Mesothelial cell of epicardium (in vitro differentiated cells): Measurements from ENCODE around the gene MELTF. TPM values are rescaled to one million over a fixed set of nuclear protein-coding genes. Genes with fewer than 3 reads are reported as not detected.
A peak's percentile ranks its signal among the peaks of the same experiment; 100 is the strongest.

Experiments
- DNase-seq, 2 experiments: peaks; one replicate each; pipeline ENCODE4 v3.0.0; 2021; ENCODE audit warnings: low spot score in 2 of 2; ENCODE audit not compliant: unreplicated experiment in 2 of 2
- H3K27ac Mint-ChIP-seq: 2 replicates; pipeline ENCODE4 v1.8.0; 2021; ENCODE audit warnings: mixed read lengths
- H3K27me3 Mint-ChIP-seq: 2 replicates; pipeline ENCODE4 v1.8.0; 2021; ENCODE audit warnings: low read depth, mixed read lengths
- H3K36me3 Mint-ChIP-seq: 2 replicates; pipeline ENCODE4 v1.8.0; 2021; ENCODE audit warnings: mixed read lengths
- H3K4me1 Mint-ChIP-seq: 2 replicates; pipeline ENCODE4 v1.8.0; 2021; ENCODE audit warnings: mixed read lengths
- H3K4me3 Mint-ChIP-seq: 2 replicates; pipeline ENCODE4 v1.8.0; 2021; ENCODE audit warnings: mild to moderate bottlenecking, moderate library complexity, mixed read lengths
- H3K9me3 Mint-ChIP-seq: 2 replicates; pipeline ENCODE4 v1.8.0; 2021; ENCODE audit warnings: mixed read lengths
- CTCF ChIP-seq: fragments of 200-600 bp; sonication (generic); IDR thresholded peaks from one replicate; pipeline ENCODE4 v1.5.0; 2021; ENCODE audit warnings: antibody characterized with exemption; ENCODE audit not compliant: unreplicated experiment
- total RNA-seq: library from RNA; stranded (reverse); gene quantifications from 3 replicates; pipeline ENCODE4 v1.2.1, GENCODE V29; 2021

Gene MELTF
- total RNA-seq, 1 donor from 2014 or later: 9.2 TPM

DNA sequence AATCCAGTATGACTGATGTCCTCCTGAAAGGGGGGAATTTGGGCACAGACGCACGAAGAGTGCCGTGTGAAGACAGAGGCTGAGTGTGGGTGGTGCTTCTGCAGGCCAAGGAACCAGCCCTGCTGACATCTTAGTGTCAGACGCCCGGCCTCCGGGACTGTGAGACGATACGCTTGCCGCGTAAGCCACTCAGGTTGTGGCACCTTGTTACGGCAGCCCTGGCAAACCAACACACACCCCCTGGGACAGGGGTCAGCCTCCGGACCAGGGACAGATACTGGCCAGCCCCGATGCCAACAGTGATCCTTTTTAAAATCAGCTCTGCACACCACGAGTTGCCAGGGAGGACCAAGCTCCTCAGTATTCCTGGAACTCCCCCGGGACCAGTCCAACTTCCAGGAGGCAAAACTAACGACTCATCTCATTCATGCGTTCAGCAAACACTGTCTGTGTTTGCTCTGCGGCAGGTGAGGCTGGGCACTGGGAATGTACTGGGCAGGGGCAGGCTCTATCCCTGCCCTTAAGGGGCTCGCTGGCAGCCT lies 39.8 kb downstream of the MELTF start:
- no peaks in the 10 kb centered on the region for H3K9me3 Mint-ChIP-seq
- no peak overlapping the region for H3K27ac Mint-ChIP-seq
- no peak for TF ChIP-seq CTCF
- peaks cover 2% of the 10 kb centered on the region for H3K4me1 Mint-ChIP-seq
- DNase-seq: no peak
- no peaks in the 10 kb centered on the region for H3K36me3 Mint-ChIP-seq
- no peaks in the 10 kb centered on the region for H3K27me3 Mint-ChIP-seq
- no peak overlapping the region for H3K4me3 Mint-ChIP-seq

- H3K27me3 Mint-ChIP-seq: no peaks in the 10 kb centered on the region
- no peak for TF ChIP-seq CTCF
- peaks cover 6% of the 10 kb centered on the region for H3K9me3 Mint-ChIP-seq
- peaks cover 3% of the 10 kb centered on the region for H3K36me3 Mint-ChIP-seq
- H3K27ac Mint-ChIP-seq: no peak overlapping the region
- H3K4me1 Mint-ChIP-seq: no peaks in the 10 kb centered on the region
- DNase-seq: peak in 1 of 2 experiments; percentile 11
- no peak overlapping the region for H3K4me3 Mint-ChIP-seq
These were observed 41.2 kb downstream of the MELTF start for GRCh38 chr3:196988241-196989029.

GRCh38 chr3:196987022-196987421 lies 42.6 kb downstream of the MELTF start:
- H3K27ac Mint-ChIP-seq: no peak overlapping the region
- no peaks in the 10 kb centered on the region for H3K27me3 Mint-ChIP-seq
- H3K4me1 Mint-ChIP-seq: no peaks in the 10 kb centered on the region
- no peak for TF ChIP-seq CTCF
- peaks cover 11% of the 10 kb centered on the region for H3K9me3 Mint-ChIP-seq
- no peak for DNase-seq
- H3K36me3 Mint-ChIP-seq: peaks cover 8% of the 10 kb centered on the region
- no peak overlapping the region for H3K4me3 Mint-ChIP-seq

GRCh38 chr3:196985954-196986885 lies 43.4 kb downstream of the MELTF start:
- H3K9me3 Mint-ChIP-seq: peaks cover 16% of the 10 kb centered on the region
- no peaks in the 10 kb centered on the region for H3K27me3 Mint-ChIP-seq
- no peak overlapping the region for H3K27ac Mint-ChIP-seq
- no peak for DNase-seq
- no peak overlapping the region for H3K4me3 Mint-ChIP-seq
- no peak for TF ChIP-seq CTCF
- peaks cover 11% of the 10 kb centered on the region for H3K36me3 Mint-ChIP-seq
- H3K4me1 Mint-ChIP-seq: no peaks in the 10 kb centered on the region

- Mint-ChIP-seq H3K4me3 (no peak overlapping the region), H3K36me3 (peaks cover 11% of the 10 kb centered on the region), H3K27ac (no peak overlapping the region), H3K27me3 (no peaks in the 10 kb centered on the region), H3K9me3 (peaks cover 16% of the 10 kb centered on the region), H3K4me1 (no peaks in the 10 kb centered on the region)
- no peak for TF ChIP-seq CTCF
- DNase-seq: no peak
These were observed 44.3 kb downstream of the MELTF start for GRCh38 chr3:196985298-196985697.
